ENCODE measurements around the gene RAVER2. TPM values are rescaled to one million over a fixed set of nuclear protein-coding genes. Genes with fewer than 3 reads are reported as not detected.
"Not testable (repeated sequence)": the region's sequence is repeated elsewhere in the genome, so short reads cannot be mapped to it uniquely, and the experiment has no call there.

RAVER2 gene
- polyA plus RNA-seq, 1 donor from 2014 or later = 1.2 TPM

- Mint-ChIP-seq H3K9me3 (no peaks in the 10 kb centered on the region), H3K4me1 (peaks cover 9 to 11% (median 10%) of the 10 kb centered on the region in 3 donors), H3K27ac (no peak overlapping the region), H3K36me3 (peaks cover 4% of the 10 kb centered on the region), H3K4me3 (no peak overlapping the region), H3K27me3 (no peaks in the 10 kb centered on the region)
Observed at GRCh38 chr1:64765012-64765411, 20.1 kb downstream of the RAVER2 start.

- Mint-ChIP-seq H3K27ac (no peak overlapping the region), H3K36me3 (peaks cover 4% of the 10 kb centered on the region), H3K4me3 (no peak overlapping the region), H3K9me3 (peaks cover 0 to 5% (median 0%) of the 10 kb centered on the region in 3 donors), H3K4me1 (peaks cover 11 to 15% (median 12%) of the 10 kb centered on the region in 3 donors), H3K27me3 (no peaks in the 10 kb centered on the region)
Observed at GRCh38 chr1:64765826-64766225, 21.0 kb downstream of the RAVER2 start.

- Mint-ChIP-seq H3K4me3 (no peak overlapping the region), H3K27me3 (no peaks in the 10 kb centered on the region), H3K4me1 (peaks cover 11 to 15% (median 12%) of the 10 kb centered on the region in 3 donors), H3K36me3 (peaks cover 4% of the 10 kb centered on the region), H3K9me3 (peaks cover 0 to 9% (median 0%) of the 10 kb centered on the region in 3 donors), H3K27ac (no peak overlapping the region)
Observed at GRCh38 chr1:64766429-64766828, 21.6 kb downstream of the RAVER2 start.

DNA sequence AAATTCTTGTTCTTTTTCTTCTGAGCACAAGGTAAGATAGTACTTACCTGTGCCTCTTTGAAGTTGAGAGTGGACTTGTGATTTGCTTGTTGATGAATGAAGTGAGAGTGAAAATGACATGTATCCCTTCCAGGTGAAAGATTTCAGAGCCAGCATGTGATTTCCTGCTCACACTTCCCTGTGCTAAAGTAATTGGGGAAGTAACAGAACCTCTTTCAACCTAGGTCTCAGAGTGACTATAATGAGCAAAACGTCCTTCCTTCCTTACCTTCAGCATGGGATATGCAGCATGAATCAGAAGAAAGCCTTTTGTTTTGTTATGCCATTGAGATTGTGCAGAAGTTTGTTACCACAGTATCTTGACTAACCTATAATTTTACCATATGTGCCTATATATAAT lies 24.6 kb downstream of the RAVER2 start:
- Mint-ChIP-seq H3K27me3 (no peaks in the 10 kb centered on the region), H3K36me3 (no peaks in the 10 kb centered on the region), H3K4me3 (peak overlapping the region in 1 of 4 donors; percentile 53), H3K9me3 (peaks cover 2 to 9% (median 8%) of the 10 kb centered on the region in 3 donors), H3K4me1 (peaks cover 8 to 16% (median 11%) of the 10 kb centered on the region in 3 donors), H3K27ac (no peak overlapping the region)

GRCh38 chr1:64769971-64770370 lies 25.1 kb downstream of the RAVER2 start:
- H3K4me3 Mint-ChIP-seq = no peak overlapping the region
- H3K36me3 Mint-ChIP-seq = no peaks in the 10 kb centered on the region
- no peaks in the 10 kb centered on the region for H3K27me3 Mint-ChIP-seq
- no peak overlapping the region for H3K27ac Mint-ChIP-seq
- H3K9me3 Mint-ChIP-seq = peaks cover 2 to 9% (median 8%) of the 10 kb centered on the region in 3 donors
- H3K4me1 Mint-ChIP-seq = peaks cover 12 to 20% (median 14%) of the 10 kb centered on the region in 3 donors

DNA sequence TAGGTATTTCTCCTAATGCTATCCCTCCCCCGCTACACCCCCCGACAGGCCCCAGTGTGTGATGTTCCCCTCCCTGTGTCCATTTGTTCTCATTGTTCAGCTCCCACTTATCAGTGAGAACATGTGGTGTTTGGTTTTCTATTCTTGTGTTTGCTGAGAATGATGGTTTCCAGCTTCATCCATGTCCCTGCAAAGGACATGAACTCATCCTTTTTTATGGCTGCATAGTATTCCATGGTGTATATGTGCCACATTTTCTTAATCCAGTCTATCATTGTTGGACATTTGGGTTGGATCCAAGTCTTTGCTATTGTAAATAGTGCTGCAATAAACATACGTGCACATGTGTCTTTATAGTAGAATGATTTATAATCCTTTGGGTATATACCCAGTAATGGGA lies 28.4 kb downstream of the RAVER2 start:
- H3K9me3 Mint-ChIP-seq, H3K27me3 Mint-ChIP-seq, H3K36me3 Mint-ChIP-seq, H3K27ac Mint-ChIP-seq, H3K4me3 Mint-ChIP-seq: not testable (repeated sequence)
- peaks cover 16 to 25% (median 20%) of the 10 kb centered on the region in 3 donors for H3K4me1 Mint-ChIP-seq

DNA sequence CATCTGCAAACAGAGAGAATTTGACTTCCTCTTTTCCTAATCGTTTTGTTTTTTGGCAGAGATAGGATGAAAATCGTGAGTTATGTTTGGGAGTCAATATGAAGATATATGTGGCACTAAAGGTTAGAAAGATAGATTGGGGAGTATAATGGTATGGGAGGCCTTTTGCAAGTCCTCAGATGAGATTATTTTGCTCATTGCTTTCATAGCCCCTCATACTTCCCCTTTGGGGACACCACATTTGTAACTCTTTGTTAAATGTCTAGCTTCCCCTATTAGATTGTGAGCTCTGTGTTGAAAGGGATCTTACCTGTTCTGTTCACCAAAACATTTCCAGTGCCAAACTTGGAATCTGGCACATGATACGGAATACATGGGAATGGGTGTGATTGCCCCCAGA lies 30.2 kb downstream of the RAVER2 start:
- H3K27ac Mint-ChIP-seq = peak overlapping the region in 1 of 3 donors; percentile 18
- H3K4me3 Mint-ChIP-seq = peak overlapping the region in 2 of 4 donors; percentile 56 to 67
- H3K27me3 Mint-ChIP-seq = no peaks in the 10 kb centered on the region
- no peaks in the 10 kb centered on the region for H3K36me3 Mint-ChIP-seq
- peaks cover 2 to 9% (median 8%) of the 10 kb centered on the region in 3 donors for H3K9me3 Mint-ChIP-seq
- H3K4me1 Mint-ChIP-seq = peaks cover 9 to 14% (median 10%) of the 10 kb centered on the region in 3 donors

GRCh38 chr1:64782044-64782443 lies 37.2 kb downstream of the RAVER2 start:
- H3K4me3 Mint-ChIP-seq, H3K9me3 Mint-ChIP-seq, H3K4me1 Mint-ChIP-seq, H3K27ac Mint-ChIP-seq, H3K36me3 Mint-ChIP-seq, H3K27me3 Mint-ChIP-seq: not testable (repeated sequence)

DNA sequence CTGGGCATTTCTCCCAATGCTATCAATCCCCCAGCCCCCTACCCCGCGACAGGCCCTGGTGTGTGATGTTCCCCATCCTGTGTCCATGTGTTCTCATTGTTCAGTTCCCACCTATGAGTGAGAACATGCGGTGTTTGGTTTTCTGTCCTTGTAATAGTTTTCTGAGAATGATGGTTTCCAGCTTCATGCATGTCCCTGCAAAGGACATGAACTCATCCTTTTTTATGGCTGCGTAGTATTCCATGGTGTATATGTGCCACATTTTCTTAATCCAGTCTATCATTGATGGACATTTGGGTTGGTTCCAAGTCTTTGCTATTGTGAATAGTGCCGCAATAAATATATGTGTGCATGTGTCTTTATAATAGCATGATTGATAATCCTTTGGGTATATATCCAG lies 38.0 kb downstream of the RAVER2 start:
- not testable (repeated sequence) for H3K27me3 Mint-ChIP-seq, H3K9me3 Mint-ChIP-seq, H3K36me3 Mint-ChIP-seq, H3K27ac Mint-ChIP-seq, H3K4me3 Mint-ChIP-seq, H3K4me1 Mint-ChIP-seq

GRCh38 chr1:64790832-64791487 lies 46.1 kb downstream of the RAVER2 start:
- peaks cover 0 to 28% (median 0%) of the 10 kb centered on the region in 3 donors for H3K9me3 Mint-ChIP-seq
- peaks cover 11% of the 10 kb centered on the region for H3K36me3 Mint-ChIP-seq
- peaks cover 1 to 11% (median 10%) of the 10 kb centered on the region in 3 donors for H3K4me1 Mint-ChIP-seq
- H3K27ac Mint-ChIP-seq = no peak overlapping the region
- H3K4me3 Mint-ChIP-seq = peak overlapping the region in 1 of 4 donors; percentile 74
- H3K27me3 Mint-ChIP-seq = no peaks in the 10 kb centered on the region

- Mint-ChIP-seq H3K36me3 (peaks cover 1% of the 10 kb centered on the region), H3K4me1 (no peaks in the 10 kb centered on the region), H3K27me3 (no peaks in the 10 kb centered on the region), H3K4me3 (no peak overlapping the region), H3K9me3 (peaks cover 0 to 4% (median 3%) of the 10 kb centered on the region in 3 donors), H3K27ac (no peak overlapping the region)
Observed at GRCh38 chr1:64798872-64799271, 54.0 kb downstream of the RAVER2 start.

- no peaks in the 10 kb centered on the region for H3K27me3 Mint-ChIP-seq
- H3K4me1 Mint-ChIP-seq = no peaks in the 10 kb centered on the region
- H3K36me3 Mint-ChIP-seq = no peaks in the 10 kb centered on the region
- H3K4me3 Mint-ChIP-seq = no peak overlapping the region
- peaks cover 0 to 3% (median 2%) of the 10 kb centered on the region in 3 donors for H3K9me3 Mint-ChIP-seq
- no peak overlapping the region for H3K27ac Mint-ChIP-seq
Observed at GRCh38 chr1:64801851-64802523, 57.1 kb downstream of the RAVER2 start.

GRCh38 chr1:64809309-64809708 lies 64.4 kb downstream of the RAVER2 start:
- Mint-ChIP-seq H3K9me3 (no peaks in the 10 kb centered on the region), H3K4me1 (no peaks in the 10 kb centered on the region), H3K27ac (no peak overlapping the region), H3K27me3 (no peaks in the 10 kb centered on the region), H3K4me3 (no peak overlapping the region), H3K36me3 (peaks cover 2% of the 10 kb centered on the region)

- Mint-ChIP-seq H3K4me3 (no peak overlapping the region), H3K27ac (no peak overlapping the region), H3K9me3 (no peaks in the 10 kb centered on the region), H3K27me3 (no peaks in the 10 kb centered on the region), H3K36me3 (peaks cover 2% of the 10 kb centered on the region), H3K4me1 (no peaks in the 10 kb centered on the region)
Observed at GRCh38 chr1:64810001-64810400, 65.1 kb downstream of the RAVER2 start.

GRCh38 chr1:64811131-64811530 lies 66.3 kb downstream of the RAVER2 start:
- H3K36me3 Mint-ChIP-seq = peaks cover 2% of the 10 kb centered on the region
- H3K4me1 Mint-ChIP-seq = no peaks in the 10 kb centered on the region
- H3K27me3 Mint-ChIP-seq = no peaks in the 10 kb centered on the region
- H3K27ac Mint-ChIP-seq = no peak overlapping the region
- H3K4me3 Mint-ChIP-seq = no peak overlapping the region
- no peaks in the 10 kb centered on the region for H3K9me3 Mint-ChIP-seq

GRCh38 chr1:64814427-64814826 lies 69.6 kb downstream of the RAVER2 start:
- no peak overlapping the region for H3K27ac Mint-ChIP-seq
- no peaks in the 10 kb centered on the region for H3K9me3 Mint-ChIP-seq
- H3K27me3 Mint-ChIP-seq = no peaks in the 10 kb centered on the region
- H3K4me3 Mint-ChIP-seq = no peak overlapping the region
- no peaks in the 10 kb centered on the region for H3K4me1 Mint-ChIP-seq
- H3K36me3 Mint-ChIP-seq = peaks cover 2% of the 10 kb centered on the region
